8988T (cell line): ENCODE measurements around the gene GFRA1.

Experiments
- DNase-seq: peaks from one replicate; pipeline ENCODE4 v3.0.0; 2011

The GFRA1 gene

GRCh38 chr10:116024271-116024878 is 248.6 kb downstream of the GFRA1 start:
- no peak for DNase-seq

DNA sequence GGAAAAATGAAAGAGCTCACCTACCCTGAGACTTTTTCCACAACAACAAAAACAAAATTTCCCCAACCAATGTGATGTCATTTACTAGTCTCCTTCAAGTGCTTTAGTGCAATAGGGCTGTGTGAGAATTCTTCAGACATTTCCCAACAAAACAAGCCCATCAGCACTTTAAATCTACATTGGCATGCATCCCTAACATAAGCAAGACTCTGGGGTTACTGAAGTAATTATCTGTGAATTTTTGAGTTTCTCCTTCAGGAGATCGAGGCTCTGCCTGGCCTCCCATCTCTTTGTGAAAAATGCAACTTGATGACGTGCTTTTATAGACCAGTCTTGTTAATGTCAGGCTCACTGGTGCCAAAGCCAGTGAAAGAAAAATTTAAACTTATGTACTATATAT is 255.6 kb downstream of the GFRA1 start:
- DNase-seq: no peak

DNA sequence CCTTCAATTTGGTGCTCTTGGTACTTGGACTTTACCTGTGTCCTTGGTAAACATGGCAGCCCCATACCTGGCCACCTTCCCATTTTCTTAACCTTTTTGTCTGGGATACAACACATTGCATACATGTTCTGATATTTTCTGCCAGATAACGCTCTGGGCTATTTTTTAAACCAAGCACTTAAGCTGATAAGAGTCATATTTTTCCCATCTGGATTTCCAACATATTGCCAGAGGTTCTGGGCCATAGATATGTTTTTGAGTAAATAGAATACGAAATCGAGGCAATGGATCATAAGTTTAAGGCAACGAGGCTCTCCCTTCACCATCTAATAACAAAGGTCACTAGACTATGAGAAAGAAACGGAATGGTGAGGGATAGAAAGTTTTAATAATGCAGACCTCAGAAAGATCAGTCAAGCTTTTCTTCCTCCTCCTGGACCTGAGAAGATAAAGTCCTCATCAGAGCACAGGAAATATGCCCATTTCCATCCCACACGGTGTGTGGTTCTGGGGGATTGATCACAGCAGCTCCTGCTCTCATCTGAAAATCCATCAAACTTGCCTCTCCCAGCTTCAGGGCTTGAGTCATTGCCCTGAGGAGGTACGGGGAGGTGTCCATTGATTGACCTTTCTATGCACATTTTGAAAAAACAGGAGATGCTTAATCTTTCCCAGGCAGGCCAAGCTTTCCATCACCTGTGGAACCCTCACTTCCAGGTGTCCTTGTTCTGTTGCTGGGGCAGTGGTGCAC is 257.2 kb downstream of the GFRA1 start:
- DNase-seq: no peak

GRCh38 chr10:116014871-116015582 is 258.0 kb downstream of the GFRA1 start:
- no peak for DNase-seq

DNA sequence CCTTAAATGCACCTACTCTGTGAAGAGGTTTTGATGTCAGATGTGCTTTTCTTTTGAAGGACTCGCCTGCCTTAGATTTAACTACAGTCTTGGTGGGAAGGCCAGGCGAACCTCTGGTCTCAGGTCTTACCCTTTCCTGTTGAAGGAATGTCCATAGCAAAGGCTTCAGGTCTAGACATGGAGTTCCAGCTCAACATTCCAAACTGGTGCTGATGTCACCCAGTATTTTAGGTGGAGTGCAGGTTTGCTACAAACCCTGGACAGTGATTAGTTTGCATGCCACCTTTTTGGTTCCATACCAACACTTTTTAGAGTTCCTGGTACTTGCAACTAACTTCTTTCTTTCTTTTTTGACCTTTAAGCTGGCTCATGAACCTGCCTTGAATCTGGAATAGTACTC is 258.7 kb downstream of the GFRA1 start:
- DNase-seq: no peak

DNA sequence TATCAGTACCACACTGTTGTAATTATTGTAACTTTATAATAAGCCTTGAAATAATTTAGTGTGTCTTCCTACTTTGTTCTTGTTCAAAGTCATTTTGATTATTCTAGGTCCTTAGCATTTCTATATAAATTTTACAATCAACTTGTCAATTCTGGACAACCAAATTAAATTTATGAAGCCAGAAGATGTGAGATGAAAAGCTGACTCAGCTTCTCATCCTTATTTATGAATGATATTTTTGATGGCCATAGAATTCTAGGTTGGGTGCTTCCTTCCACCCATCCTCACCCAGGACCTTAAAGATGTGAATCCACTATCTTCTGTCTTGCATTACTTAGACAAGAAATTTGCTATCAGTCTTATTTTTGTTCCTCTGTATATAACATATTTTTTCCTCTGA is 261.1 kb downstream of the GFRA1 start:
- DNase-seq: no peak

DNA sequence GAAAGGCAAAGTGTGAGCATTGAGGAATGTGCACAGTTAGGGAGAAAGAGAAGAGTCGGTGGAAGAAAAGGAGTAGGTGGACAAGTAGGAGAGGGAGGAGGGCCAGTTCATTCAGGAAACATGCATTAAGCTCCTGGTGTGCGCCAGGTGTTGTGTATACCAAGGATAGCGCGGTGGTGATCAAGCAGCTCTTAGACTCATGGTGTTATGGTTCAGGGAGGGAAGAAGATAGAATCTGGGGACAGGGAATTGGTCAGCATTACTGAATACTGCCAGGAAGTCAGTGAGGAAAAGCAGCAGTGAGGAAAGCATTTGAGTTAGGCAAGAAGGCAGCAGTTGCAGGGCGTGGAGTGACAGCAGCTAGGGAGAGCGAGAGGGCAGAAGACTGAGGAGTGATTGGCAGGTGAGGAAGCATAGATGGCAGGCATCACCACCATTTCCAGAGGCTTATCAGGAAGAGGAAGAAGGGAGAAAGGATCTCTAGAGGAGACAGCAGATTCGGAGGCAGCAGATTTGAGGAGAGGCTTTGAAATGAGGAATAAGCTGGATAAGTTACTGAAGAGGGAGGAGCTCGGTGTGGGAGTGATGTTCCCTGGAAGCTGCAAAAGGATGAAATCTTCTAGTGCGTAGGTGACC is 265.6 kb downstream of the GFRA1 start:
- DNase-seq: no peak
